ENCODE data around the gene ZNF827. TPM values are rescaled to one million over a fixed set of nuclear protein-coding genes. Genes with fewer than 3 reads are reported as not detected.

ZNF827 gene
- total RNA-seq, 1 experiment from 2014 or later = 19.1 TPM

- RAD21 ChIA-PET (ENCODE audit: low non-redundant PET in 1 of 2, low total read pairs in 2 of 2, uncharacterized antibody in 2 of 2, unreplicated experiment in 2 of 2) = no interaction called here
- Histone ChIP-seq H4K20me1 (ENCODE audit: insufficient read depth) (no peaks in the 10 kb centered on the region), H3K36me3 (ENCODE audit: control insufficient read depth in 1 of 2, insufficient read depth in 2 of 2, low read length in 2 of 2) (no peaks in the 10 kb centered on the region)
Measured at GRCh38 chr4:145821766-145822165, 116.9 kb downstream of the ZNF827 start.

GRCh38 chr4:145820407-145820806, 118.2 kb downstream of the ZNF827 start:
- no peaks in the 10 kb centered on the region for H3K9me2 ChIP-seq (ENCODE audit: insufficient read depth)
- no peaks in the 10 kb centered on the region for H3K27me3 ChIP-seq (ENCODE audit: insufficient read depth, low read length)
- ChIA-PET CTCF (no interaction called here), RAD21 (ENCODE audit: low non-redundant PET in 1 of 2, low total read pairs in 2 of 2, uncharacterized antibody in 2 of 2, unreplicated experiment in 2 of 2) (no interaction called here), POLR2A (no interaction called here)
- H3K4me2 ChIP-seq (ENCODE audit: low read length) = no peak overlapping the region
- no peaks in the 10 kb centered on the region for H4K20me1 ChIP-seq (ENCODE audit: insufficient read depth)
- H3K9me3 ChIP-seq (ENCODE audit: control insufficient read depth in 1 of 2, insufficient read depth in 1 of 2, low read depth in 1 of 2, low read length in 2 of 2) = no peaks in the 10 kb centered on the region
- BruUV-seq (replicated peaks) = no TSS peak
- H3K79me2 ChIP-seq (ENCODE audit: insufficient read depth, low read length) = no peaks in the 10 kb centered on the region
- TF ChIP-seq CBX3 (IDR thresholded peaks at IDR 0.05; ENCODE audit: low read depth) (no peak), EGR1 (IDR thresholded peaks at IDR 0.05; ENCODE audit: low read depth) (no peak), REST (IDR thresholded peaks at IDR 0.05; ENCODE audit: low read depth) (no peak), POLR2AphosphoS5 (IDR thresholded peaks at IDR 0.05; ENCODE audit: low read depth, low read length) (no peak), ZNF274 (IDR thresholded peaks at IDR 0.05; ENCODE audit: low read depth, low read length) (no peak)
- no peak overlapping the region for H2AFZ ChIP-seq (ENCODE audit: low read depth, low read length, poor library complexity, severe bottlenecking)
- H3K36me3 ChIP-seq (ENCODE audit: control insufficient read depth in 1 of 2, insufficient read depth in 2 of 2, low read length in 2 of 2) = no peaks in the 10 kb centered on the region
- no peak overlapping the region for H3K9ac ChIP-seq (ENCODE audit: low read length)
- H3K4me1 ChIP-seq (ENCODE audit: control insufficient read depth in 1 of 2, insufficient read depth in 2 of 2, low read length in 2 of 2) = peaks cover 0 to 19% of the 10 kb centered on the region in 2 experiments; a peak in 2 of 4 replicates
- H3K4me3 ChIP-seq (replicated peaks in 1 of 2; ENCODE audit: low read depth in 1 of 2, low read length in 2 of 2) = no peak overlapping the region
- no peak for ATAC-seq
- intact Hi-C loops (cut with micrococcal nuclease) = no loop called here
- no peak overlapping the region for H3K27ac ChIP-seq (ENCODE audit: low read depth, low read length)
- no peak for DNase-seq (ENCODE audit: low read depth, low spot score)

More at GRCh38 chr4:145821766-145822165, 116.9 kb downstream of the ZNF827 start:
- ATAC-seq (no peak), DNase-seq (ENCODE audit: low read depth, low spot score) (no peak)
- H3K9me3 ChIP-seq (ENCODE audit: control insufficient read depth in 1 of 2, insufficient read depth in 1 of 2, low read depth in 1 of 2, low read length in 2 of 2) = no peaks in the 10 kb centered on the region
- no peak overlapping the region for H3K4me2 ChIP-seq (ENCODE audit: low read length)
- H3K79me2 ChIP-seq (ENCODE audit: insufficient read depth, low read length) = no peaks in the 10 kb centered on the region
- no peaks in the 10 kb centered on the region for H3K9me2 ChIP-seq (ENCODE audit: insufficient read depth)
- no peak overlapping the region for H3K4me3 ChIP-seq (replicated peaks in 1 of 2; ENCODE audit: low read depth in 1 of 2, low read length in 2 of 2)
- no peak overlapping the region for H3K9ac ChIP-seq (ENCODE audit: low read length)
- H2AFZ ChIP-seq (ENCODE audit: low read depth, low read length, poor library complexity, severe bottlenecking) = no peak overlapping the region
- H3K27me3 ChIP-seq (ENCODE audit: insufficient read depth, low read length) = no peaks in the 10 kb centered on the region
- no peak overlapping the region for H3K27ac ChIP-seq (ENCODE audit: low read depth, low read length)
- POLR2A ChIA-PET = no interaction called here
- intact Hi-C loops (cut with micrococcal nuclease) = no loop called here
- CTCF ChIA-PET = no interaction called here
- no peak for TF ChIP-seq ZFX (IDR thresholded peaks at IDR 0.05)
- BruUV-seq (replicated peaks) = no TSS peak
- H3K4me1 ChIP-seq (ENCODE audit: control insufficient read depth in 1 of 2, insufficient read depth in 2 of 2, low read length in 2 of 2) = peaks cover 0 to 8% of the 10 kb centered on the region in 2 experiments; a peak in 2 of 4 replicates

All from HCT116 (cell line).